ENCODE results near the gene TPSG1.
"Not testable (repeated sequence)": the region's sequence is repeated elsewhere in the genome, so short reads cannot be mapped to it uniquely, and the experiment has no call there.

Gene TPSG1

DNA sequence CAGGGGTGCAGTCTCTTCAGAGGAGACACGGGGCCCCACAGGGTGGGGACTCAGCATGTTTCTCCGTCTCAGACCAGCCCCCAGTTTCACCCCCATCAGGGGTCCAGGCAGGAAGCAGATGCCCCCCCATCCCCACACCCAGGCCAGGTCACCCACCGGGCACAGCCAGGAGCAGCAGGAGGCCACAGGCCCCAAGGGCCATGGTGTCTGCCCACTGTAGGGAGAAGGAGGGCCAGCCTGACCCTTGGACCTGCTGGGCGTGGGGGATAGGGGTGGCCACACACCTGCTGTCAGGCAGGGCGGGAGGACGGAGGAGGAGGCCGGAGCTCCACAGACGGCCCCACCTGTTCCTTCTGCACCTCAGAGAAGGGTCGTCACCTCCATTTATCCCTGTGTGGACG lies at the start of gene TPSG1:
Gene TPSG1 (minus strand): TSS at position 218 of the 401 bp plus-strand sequence. CDS start 16 bp downstream, at position 202.
- DNase-seq, result no peak

DNA sequence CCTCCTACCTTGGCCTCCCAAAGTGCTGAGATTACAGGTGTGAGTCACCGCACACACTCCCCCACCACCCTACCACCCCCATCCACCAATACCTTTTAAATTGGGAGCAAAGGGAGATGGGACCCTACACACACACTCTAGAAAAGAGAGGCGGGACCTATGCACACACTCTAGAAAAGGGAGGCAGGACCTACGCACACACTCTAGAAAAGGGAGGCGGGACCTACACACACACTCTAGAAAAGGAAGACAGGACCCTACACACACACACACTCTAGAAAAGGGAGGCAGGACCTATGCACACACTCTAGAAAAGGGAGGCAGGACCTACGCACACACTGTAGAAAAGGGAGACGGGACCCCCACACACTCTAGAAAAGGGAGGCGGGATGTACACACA lies 49.7 kb upstream of the TPSG1 start:
- no peak for DNase-seq

DNA sequence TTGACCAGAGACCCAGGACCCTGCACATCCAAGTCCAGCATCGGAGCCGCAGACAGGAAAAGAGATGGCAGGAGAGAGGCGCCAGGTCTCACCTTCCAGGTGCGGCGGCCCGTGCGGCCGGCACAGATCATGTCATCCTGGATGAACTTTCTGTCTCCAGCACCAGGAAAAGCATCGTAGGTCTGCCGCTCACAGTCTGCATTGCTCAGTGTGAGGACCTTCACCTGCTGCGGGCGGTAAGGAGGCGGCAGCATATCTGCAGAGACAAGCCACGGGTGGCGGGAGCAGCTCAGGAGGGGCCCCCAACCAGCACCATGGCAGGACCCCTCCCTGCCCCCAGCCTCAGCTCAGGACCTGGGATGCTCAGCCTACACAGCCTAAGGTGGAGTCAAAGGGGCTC lies 48.7 kb upstream of the TPSG1 start:
- no peak for DNase-seq

DNA sequence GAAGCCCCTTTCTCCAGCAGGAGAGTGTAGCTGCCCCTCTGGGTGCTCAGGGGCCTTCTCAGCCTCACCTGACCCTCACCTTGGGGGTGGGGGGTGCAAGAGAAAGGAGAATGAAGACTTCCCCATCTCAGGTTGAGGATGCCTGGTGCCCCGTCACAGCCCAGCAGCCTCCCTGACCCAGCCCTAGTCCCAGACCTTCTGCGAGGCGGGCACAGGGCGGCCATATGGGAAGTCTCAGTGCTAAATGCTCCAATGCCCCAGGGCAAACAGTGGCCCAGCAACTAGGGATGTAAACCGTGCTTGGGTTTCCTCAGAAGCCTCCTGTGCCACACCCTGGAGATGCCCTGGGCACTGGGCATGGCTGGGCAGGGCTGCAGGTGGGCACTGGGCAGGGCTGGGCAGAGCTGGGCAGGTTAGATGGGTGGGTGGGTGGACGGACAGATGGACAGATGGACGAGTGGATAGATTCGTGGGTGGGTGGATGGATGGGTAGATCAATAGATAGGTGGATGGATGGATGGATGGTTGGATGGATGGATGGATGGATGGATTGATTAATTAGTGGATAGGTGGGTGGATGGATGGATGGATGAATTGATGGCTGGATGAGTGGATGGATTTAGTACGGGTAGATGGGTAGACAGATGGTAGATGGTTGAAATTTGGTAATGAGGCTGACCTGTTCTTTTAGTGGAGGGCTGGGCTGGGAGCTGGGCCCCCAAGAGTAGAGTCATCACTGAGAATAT lies 47.6 kb upstream of the TPSG1 start:
- no peak for DNase-seq

DNA sequence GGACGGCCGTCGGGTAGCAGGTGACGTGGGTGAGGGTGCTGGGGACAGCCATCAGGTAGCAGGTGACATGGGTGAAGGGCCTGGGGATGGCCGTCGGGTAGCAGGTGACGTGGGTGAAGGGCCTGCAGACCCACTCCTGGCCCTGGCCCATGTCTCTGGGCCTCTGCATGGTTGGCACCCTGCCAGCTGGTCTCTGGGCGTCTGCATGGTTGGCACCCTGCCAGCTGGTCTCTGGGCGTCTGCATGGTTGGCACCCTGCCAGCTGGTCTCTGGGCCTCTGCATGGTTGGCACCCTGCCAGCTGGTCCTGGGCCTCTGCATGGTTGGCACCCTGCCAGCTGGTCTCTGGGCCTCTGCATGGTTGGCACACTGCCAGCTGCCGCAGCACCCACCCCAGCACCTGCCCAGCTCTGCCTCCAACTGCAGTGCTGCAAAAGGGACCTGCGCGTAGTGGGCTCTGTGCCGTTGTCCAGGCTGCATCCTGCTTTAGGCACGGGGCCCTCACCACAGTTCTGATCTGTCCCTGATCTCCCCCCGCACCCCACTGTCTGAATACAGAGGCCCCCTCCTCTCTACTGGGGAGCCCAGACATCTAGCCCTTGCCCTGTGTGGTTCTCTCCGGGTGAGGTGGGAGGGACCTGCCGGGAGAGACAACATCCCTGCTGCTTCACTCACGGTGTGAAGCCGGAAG lies 46.8 kb upstream of the TPSG1 start:
- DNase-seq, result peak; percentile 92 to 94

DNA sequence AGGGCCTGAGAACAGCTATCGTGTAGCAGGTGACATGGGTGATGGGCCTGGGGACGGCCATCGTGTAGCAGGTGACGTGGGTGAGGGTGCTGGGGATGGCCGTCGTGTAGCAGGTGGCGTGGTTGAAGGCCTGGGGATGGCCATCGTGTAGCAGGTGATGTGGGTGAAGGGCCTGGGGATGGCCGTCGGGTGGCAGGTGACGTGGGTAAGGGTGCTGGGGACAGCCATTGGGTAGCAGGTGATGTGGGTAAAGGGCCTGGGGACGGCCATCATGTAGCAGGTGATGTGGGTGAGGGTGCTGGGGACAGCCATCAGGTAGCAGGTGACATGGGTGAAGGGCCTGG lies 46.3 kb upstream of the TPSG1 start:
- DNase-seq, result peak in 1 of 2 experiments; percentile 90

DNA sequence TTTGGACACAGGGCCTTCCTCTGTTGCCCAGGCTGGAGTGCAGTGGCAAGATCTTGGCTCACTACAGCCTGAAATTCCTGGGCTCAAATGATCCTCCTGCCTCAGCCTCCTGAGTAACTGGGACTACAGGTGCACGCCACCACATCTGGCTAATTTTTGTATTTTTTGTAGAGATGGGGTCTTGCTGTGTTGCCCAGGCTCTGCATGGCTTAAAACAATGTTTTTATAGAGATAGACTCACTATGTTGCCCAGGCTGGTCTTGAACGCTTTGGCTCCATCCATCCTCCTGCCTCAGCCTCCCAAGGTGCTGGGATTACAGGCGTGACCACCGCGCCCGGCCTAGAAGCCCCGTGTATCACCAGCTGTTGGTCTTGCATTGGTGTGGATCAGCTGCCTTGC lies 44.4 kb upstream of the TPSG1 start:
- not testable (repeated sequence) for DNase-seq

DNA sequence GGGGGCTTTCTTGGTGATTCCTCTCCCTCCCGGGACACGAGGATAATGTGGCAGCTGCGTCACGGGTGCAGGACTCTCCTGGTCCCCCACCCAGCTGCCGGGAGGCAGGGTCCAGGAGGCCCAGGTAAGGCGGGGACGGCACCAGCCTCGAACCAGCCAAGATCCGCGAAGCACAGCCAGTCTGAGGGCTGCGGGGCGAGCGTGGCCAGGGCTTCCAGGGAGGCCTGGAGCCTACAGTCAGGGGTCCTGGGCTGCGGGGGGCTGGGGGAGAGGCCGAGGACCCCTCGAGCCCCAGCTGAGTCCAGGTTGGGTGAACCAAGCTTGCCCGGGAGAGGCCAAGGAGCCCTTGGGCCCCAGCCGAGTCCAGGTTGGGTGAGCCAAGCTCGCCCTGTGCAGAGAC lies 40.8 kb upstream of the TPSG1 start:
- DNase-seq, result no peak

DNA sequence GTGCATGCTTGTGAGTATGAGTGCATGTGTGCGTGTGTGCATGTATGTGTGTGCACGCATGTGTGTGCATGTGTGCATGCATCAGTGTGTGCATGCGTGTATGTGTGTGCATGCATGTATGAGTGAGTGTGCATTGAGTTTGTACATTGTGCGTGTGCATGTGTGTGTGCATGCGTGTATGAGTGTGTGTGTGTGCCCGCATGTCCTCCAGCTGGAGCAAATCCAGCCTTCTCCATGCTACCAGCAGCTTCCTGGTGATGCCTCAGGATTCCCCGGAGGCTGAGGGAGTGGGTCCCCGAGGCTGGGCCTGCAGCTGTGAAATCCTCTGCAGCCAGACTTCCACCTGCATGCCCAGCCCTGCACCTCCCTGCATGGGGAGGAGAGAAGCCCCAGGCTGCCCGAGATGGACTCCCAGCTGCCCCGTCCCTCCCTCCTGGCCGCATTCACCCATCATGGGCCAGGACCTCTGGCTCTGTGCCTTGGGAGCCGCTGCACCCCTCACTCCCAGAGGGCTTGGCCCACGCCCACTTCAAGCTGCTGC lies 40.1 kb upstream of the TPSG1 start:
- no peak for DNase-seq

DNA sequence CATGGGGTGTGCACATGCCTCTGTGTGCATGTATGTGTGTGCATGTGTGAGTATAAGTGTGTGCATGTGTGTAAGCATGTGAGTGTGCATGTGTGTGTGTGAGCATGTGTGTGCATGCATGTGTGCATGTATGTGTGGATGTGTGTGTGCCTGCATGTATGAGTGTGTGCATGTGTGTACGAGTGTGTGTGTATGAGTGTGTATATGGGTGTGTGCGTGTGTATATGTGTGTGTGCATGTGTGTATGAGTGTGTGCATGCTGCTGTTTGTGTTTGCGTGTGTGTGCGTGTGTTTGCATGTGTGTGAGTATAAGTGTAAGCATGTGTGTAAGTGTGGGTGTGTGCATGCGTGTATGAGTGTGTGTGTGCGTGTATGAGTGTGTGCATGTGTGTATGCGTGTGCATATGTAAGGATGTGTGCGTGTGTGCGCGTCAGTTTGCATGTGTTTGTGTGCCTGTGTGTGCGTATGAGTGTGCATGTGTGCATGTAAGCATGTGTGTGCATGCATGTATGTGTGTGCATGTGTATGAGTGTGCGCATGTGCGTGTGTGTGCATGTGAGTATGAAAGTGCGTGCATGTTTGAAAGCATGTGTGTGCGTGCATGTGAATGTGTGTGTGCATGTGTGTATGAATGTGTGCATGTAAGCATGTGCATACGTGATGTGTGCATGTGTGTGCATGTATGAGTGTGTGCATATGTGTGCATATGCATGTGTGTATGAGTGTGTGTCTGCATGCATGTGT lies 39.4 kb upstream of the TPSG1 start:
- no peak for DNase-seq

DNA sequence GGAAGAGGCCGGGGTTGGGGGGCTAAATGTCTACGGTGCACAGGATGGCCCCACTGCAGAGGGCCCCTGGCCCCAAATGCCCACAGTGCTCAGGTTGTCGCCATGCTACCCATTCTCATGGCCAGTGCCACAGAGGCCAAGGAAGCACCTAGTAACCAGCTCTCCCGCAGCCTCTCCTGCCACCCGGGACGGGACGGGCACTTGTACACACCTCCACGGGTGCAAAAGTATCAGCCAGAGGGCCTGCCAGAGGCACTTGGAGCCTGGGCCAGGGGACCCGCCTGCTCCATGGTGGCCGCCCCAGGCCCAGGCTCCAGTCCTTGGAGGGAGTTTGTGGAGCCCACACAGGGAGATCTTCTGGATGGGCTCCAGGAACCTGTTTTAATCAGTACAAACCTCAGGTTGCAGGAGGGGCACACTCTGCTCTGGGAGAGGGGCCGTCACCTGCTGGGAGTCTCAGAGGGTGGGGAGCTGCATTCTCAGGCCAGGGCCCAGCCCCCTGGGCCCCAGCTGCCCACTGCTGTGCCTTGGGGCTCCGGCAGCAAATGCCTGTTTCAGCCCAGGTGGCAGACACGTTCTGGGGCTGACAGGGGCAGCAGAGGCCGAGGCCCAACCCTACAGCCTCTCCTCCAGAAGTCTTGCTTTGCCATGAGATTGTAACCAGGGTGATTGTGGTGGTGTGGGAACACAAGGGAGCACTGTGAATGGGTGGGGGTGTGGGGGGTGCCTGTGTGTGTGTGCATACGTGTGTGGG lies 38.7 kb upstream of the TPSG1 start:
- no peak for DNase-seq

DNA sequence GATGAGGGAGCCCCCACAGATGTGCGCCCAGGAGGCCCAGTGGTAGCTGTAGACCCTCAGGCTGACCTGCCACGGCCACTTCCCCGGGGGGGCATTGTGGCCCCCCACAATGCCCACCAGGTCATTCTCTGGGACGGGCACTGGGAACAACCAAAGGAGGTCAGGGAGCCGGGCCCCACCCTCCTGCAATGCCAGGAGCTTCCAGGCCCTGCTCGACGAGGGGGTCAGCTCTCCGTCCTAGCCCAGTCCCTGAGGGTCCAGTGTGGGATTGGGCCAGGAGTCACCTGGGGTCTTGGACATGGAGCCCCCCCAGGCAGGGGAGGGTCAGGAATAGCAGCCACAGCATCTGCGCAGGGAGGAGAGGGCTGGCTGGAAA lies 37.8 kb upstream of the TPSG1 start:
- no peak for DNase-seq

DNA sequence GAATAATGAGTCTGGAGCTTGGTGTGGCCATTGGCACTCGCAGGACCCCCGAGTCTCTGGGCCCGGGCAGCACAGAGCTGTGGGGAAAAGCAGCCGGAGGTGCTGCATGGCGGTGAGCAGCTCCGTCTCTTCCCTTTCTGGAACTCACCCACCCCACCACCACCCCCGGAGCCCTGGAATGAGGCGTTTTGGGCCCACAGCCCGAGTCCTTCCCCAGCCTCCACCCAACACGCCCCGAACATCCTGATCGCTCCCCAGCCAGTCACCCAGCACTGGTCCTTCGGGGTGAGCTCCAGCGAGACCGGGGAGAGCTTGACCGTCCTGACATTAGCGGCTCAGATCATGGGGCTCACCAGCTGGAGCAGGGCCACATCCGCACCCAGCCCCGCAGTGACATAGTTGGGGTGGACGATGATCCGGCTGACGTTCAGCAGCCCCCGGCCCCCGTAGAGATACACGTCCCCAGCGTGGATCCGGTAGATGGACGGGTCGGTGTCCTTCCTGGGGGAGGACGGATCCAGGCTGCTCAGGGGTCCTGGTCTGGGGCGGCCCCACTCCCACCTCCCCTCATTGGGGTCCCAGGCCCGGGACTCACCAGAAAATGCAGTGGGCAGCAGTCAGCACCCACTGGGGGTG lies 37.3 kb upstream of the TPSG1 start:
- no peak for DNase-seq

DNA sequence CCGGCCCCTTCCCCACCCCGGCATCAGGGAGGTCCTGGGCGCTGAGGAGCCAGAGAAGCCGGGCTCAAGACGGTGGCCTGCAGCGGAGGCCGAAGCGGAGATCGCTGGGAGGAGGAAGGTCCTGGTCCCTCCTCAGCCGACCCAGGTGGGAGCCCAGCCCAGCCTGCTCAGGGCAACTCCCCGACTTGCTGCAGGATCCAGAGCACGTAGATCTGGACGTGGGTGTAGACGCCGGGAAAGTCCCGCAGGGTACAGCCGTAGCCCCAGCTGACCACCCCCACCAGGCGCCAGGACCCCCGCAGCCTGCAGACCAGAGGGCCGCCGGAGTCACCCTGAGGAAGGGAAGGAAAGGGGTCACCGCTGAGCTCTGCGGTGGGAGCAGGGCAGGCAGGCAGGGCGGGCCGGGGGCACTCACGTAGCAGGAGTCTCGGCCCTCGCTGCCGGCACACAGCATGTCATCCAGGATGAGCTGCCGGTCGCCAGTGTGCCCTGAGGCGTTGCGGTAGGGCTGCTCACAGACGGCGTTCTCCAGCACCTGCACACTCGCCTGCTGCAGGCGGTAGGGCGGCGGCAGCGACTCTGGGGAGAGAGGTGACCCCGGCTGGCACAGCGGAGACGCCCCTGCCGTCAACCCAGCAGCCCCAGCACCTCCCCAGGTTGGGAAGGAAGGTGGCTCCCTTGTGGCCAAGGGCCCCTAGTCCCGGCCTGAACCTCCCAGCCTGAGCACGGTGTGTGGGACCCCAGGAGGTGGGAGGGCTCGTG lies 36.2 kb upstream of the TPSG1 start:
- peak in 1 of 2 experiments; percentile 29 for DNase-seq

DNA sequence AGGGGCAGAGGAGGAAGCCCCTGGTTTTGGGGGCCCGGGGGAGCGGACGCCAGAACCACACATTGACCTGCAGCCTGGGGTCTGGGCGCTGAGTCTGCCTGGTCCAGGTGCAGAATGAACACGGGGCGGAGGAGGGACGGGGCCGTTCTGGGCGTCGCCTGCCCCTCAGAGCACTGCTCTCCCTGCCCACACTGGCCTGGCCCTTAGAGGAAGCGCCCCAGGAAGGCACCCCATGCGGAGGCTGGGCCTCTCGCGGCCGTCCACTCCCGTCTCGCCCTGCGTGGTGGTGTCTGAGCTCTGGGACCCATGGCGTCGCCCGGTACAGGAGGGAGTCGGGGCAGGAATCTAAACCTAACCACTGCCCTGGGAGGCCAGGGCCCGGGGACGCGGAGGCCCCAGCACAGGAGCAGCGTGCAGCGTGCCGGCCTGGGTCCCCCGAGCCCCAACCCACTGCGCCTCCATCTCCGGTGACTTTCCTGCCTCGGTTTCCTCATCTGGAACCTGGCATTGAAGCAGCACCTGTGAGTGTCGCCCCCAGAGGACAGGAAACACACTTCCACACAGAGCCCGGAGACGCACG lies 35.1 kb upstream of the TPSG1 start:
- DNase-seq, result no peak

DNA sequence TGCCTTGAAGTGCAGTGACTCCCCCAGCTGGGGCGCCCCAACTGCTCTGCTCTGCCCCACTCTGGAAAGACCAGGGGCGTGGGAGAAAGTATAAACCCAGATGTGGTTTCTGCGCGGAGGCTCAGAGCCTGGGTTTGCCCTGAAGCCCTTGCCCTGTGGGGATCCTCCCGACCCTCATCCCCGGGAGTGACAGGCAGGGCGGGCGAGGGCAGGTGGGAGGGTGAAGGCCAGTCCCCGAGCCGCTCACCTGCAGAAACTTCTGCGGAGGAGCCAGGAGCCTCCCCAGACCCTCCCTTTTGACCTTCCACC lies 34.6 kb upstream of the TPSG1 start:
- DNase-seq, result no peak

DNA sequence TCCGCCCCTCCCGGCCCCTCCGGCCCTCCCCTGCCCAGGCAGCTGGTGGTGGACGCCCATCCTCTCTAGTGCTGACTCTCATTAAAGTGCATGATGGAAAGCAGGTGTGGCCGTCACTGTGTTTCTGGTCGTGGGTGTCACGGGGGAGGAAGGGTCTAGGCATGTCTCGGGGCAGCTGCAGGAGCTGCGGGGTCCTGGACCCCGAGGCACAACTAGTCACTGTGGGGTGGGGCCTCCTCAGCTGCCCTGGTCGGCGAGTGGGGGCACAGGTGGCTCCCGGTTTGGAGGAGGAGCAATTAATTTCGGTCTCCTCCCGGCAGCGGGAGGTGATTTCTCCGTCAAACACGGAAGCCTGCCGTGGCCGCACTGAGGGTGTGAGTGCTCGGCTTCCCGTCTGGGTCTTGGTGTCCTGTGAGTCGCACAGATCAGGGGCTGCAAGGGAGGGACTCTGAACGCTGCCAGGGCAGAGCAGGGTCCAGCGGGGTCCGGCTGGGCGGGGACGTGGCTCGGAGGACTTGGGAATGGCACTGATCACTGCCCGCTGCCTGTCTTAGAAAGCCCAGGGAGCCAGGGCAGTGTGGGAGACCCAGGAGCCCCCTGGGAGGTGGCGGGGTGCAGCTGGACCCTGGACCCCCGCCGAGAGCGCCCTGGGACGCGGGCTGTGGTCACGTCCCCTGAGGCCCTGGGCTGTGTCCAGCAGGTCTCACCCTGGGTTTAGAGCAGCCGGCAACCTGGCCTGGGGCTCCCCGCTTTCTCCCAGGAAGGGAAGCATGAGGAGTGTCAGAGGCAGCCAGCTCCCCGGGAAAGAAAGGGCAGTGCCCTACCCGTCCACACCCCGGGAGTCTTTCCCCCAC lies 34.1 kb upstream of the TPSG1 start:
- no peak for DNase-seq

DNA sequence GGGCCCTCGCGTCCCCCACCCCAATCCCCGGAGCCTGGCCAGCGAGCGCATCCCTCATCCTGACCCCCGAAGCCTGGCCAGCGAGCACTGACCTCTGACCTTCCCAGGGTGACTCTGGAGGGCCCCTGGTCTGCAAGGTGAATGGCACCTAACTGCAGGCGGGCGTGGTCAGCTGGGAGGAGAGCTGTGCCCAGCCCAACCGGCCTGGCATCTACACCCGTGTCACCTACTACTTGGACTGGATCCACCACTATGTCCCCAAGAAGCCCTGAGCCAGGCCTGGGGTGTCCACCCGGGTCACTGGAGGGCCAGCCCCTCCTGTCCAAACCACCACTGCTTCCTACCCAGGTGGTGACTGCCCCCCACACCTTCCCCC lies 33.1 kb upstream of the TPSG1 start:
- DNase-seq, result no peak

DNA sequence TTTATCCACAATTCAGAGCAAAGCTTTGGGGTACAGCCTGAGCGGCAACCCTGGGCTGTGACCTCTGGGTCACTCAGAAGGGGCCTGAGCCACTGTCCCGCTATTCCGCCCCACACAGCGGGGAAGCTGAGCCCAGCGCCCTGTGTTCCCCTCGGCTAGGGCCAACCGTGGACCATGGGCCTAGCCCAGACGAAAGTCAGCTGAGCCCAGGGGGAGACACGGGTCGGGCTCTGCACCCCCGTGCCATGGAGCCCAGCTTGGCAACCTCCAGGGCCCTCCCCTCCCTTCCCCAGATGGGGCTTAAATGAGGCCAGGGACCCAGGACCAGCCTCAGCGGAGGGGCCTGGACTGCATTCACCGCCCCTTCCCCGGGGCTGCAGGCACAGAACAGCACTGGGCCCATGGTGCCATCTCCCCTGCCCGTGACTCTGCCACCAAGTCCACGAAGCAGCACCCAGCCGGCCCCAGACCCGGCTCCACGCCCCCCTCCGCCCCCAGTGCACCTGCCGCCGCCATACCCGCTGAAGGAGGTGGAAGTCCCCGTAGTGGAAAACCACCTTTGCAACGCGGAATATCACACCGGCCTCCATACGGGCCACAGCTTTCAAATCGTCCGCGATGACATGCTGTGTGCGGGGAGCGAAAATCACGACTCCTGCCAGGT lies 32.6 kb upstream of the TPSG1 start:
- no peak for DNase-seq

DNA sequence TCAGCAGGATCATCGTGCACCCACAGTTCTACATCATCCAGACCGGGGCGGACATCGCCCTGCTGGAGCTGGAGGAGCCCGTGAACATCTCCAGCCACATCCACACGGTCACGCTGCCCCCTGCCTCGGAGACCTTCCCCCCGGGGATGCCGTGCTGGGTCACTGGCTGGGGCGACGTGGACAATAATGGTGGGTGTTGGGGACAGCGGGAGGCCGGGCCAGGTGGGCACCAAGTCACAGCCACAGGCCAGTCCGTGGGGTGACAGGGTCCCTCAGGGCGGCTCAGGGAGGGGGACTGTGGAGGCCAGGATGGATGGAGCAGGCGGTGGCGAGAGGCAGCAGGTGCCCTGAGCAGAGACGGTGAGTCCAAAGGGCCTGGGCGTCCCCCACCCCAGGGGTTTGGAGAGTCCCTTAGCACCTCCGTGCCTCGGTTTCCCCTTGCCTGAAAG lies 31.8 kb upstream of the TPSG1 start:
- no peak for DNase-seq
